ENCODE measurements around the gene ANKRD33. TPM values are rescaled to one million over a fixed set of nuclear protein-coding genes. Genes with fewer than 3 reads are reported as not detected.

Gene ANKRD33
- total RNA-seq, 2 donors from 2014 or later: not detected

GRCh38 chr12:51907856-51908425 is 20.0 kb downstream of the ANKRD33 start:
- no peaks in the 10 kb centered on the region for H3K27me3 ChIP-seq (replicated peaks; ENCODE audit: insufficient read depth)
- no peak for TF ChIP-seq CTCF (IDR thresholded peaks at IDR 0.05)
- H3K4me1 ChIP-seq (ENCODE audit: control insufficient read depth in 1 of 2, low read depth in 2 of 2): peaks cover 0 to 25% of the 10 kb centered on the region in 2 donors
- H3K36me3 ChIP-seq: no peaks in the 10 kb centered on the region
- H3K4me3 ChIP-seq: peak overlapping the region; percentile 75
- ATAC-seq (ENCODE audit: insufficient number of reproducible peaks, low FRiP score, low read depth): no peak
- no peaks in the 10 kb centered on the region for H3K9me3 ChIP-seq
- no peak for DNase-seq (ENCODE audit: low spot score)
- peak overlapping the region; percentile 58 to 60 for H3K27ac ChIP-seq

GRCh38 chr12:51908876-51909592 is 21.1 kb downstream of the ANKRD33 start:
- no peak for TF ChIP-seq CTCF (IDR thresholded peaks at IDR 0.05)
- ATAC-seq (ENCODE audit: insufficient number of reproducible peaks, low FRiP score, low read depth) (no peak), DNase-seq (ENCODE audit: low spot score) (no peak)
- H3K4me1 ChIP-seq (ENCODE audit: control insufficient read depth in 1 of 2, low read depth in 2 of 2): peaks cover 0 to 25% of the 10 kb centered on the region in 2 donors
- H3K4me3 ChIP-seq: no peak overlapping the region
- no peaks in the 10 kb centered on the region for H3K9me3 ChIP-seq
- no peaks in the 10 kb centered on the region for H3K36me3 ChIP-seq
- no peak overlapping the region for H3K27ac ChIP-seq
- no peaks in the 10 kb centered on the region for H3K27me3 ChIP-seq (replicated peaks; ENCODE audit: insufficient read depth)

- DNase-seq (ENCODE audit: low spot score) (no peak), ATAC-seq (ENCODE audit: insufficient number of reproducible peaks, low FRiP score, low read depth) (no peak)
- Histone ChIP-seq H3K27ac (no peak overlapping the region), H3K27me3 (replicated peaks; ENCODE audit: insufficient read depth) (no peaks in the 10 kb centered on the region), H3K9me3 (no peaks in the 10 kb centered on the region), H3K36me3 (no peaks in the 10 kb centered on the region), H3K4me1 (ENCODE audit: control insufficient read depth in 1 of 2, low read depth in 2 of 2) (peaks cover 0 to 24% of the 10 kb centered on the region in 2 donors), H3K4me3 (no peak overlapping the region)
- no peak for TF ChIP-seq CTCF (IDR thresholded peaks at IDR 0.05)
Measured at GRCh38 chr12:51910168-51910567, 22.3 kb downstream of the ANKRD33 start.

GRCh38 chr12:51910691-51911090 is 22.8 kb downstream of the ANKRD33 start:
- no peak overlapping the region for H3K4me3 ChIP-seq
- peak overlapping the region in 1 of 2 donors; percentile 19 for H3K27ac ChIP-seq

More at GRCh38 chr12:51910691-51911090, 22.8 kb downstream of the ANKRD33 start:
- H3K27me3 ChIP-seq (replicated peaks; ENCODE audit: insufficient read depth): no peaks in the 10 kb centered on the region
- no peaks in the 10 kb centered on the region for H3K9me3 ChIP-seq
- ATAC-seq (ENCODE audit: insufficient number of reproducible peaks, low FRiP score, low read depth) (no peak), DNase-seq (ENCODE audit: low spot score) (no peak)
- TF ChIP-seq CTCF (IDR thresholded peaks at IDR 0.05): no peak
- peaks cover 0 to 21% of the 10 kb centered on the region in 2 donors for H3K4me1 ChIP-seq (ENCODE audit: control insufficient read depth in 1 of 2, low read depth in 2 of 2)
- H3K36me3 ChIP-seq: no peaks in the 10 kb centered on the region

Measured in thoracic aorta (tissue), 2 donors.